ENCODE measurements around the gene SURF2. TPM values are rescaled to one million over a fixed set of nuclear protein-coding genes. Genes with fewer than 3 reads are reported as not detected.
A peak's percentile ranks its signal among the peaks of the same experiment; 100 is the strongest.

The SURF2 gene
- total and polyA plus RNA-seq, 9 of the 15 experiments (the other 6 are each of a cell fraction or from before 2014, with no cell fraction given) = 5.5 to 82.5 (median 21.3) TPM

- TF ChIP-seq DNMT1 (IDR thresholded peaks at IDR 0.05) (no peak), NFE2L1 (tag; IDR thresholded peaks at IDR 0.05; ENCODE audit: borderline replicate concordance, low read depth) (no peak), E2F6 (IDR thresholded peaks at IDR 0.05; ENCODE audit: borderline replicate concordance in 1 of 2, extremely low read depth in 1 of 2, insufficient read depth in 1 of 2, insufficient read length in 1 of 2, low read depth in 1 of 2, low read length in 1 of 2, poor library complexity in 1 of 2, severe bottlenecking in 1 of 2) (peak in 1 of 2 experiments; percentile 52), JUNB (CRISPR knock-in tag; conservative IDR thresholded peaks at IDR 0.05) (no peak), RCOR1 (IDR thresholded peaks at IDR 0.05; ENCODE audit: borderline replicate concordance in 1 of 2, low read depth in 2 of 2, low read length in 2 of 2) (no peak), ZBTB34 (CRISPR knock-in tag; IDR thresholded peaks at IDR 0.05) (no peak), ZNF384 (IDR thresholded peaks at IDR 0.05; ENCODE audit: low read depth, low read length) (no peak), RBM14 (IDR thresholded peaks at IDR 0.05; ENCODE audit: borderline replicate concordance, insufficient read depth, low read depth, low read length) (no peak), MYBL2 (IDR thresholded peaks at IDR 0.05; ENCODE audit: low read depth) (no peak), MYBL2 (CRISPR knock-in tag; IDR thresholded peaks at IDR 0.05; ENCODE audit: borderline replicate concordance) (no peak), TAF1 (IDR thresholded peaks at IDR 0.05; ENCODE audit: control insufficient read depth, extremely low read depth, insufficient read depth, low read length, severe bottlenecking) (peak; percentile 85), CSDE1 (IDR thresholded peaks at IDR 0.05) (no peak), USF1 (CRISPR knock-in tag; IDR thresholded peaks at IDR 0.05) (peak; percentile 50; the same call in 1 of the 2 replicates), HDAC2 (IDR thresholded peaks at IDR 0.05) (0 out of 2 replicates have a peak, but pooled peaks have one; percentile 25), E2F4 (CRISPR knock-in tag; IDR thresholded peaks at IDR 0.05; ENCODE audit: low read depth) (no peak), ZNF316 (IDR thresholded peaks at IDR 0.05) (no peak), TEAD1 (CRISPR knock-in tag; IDR thresholded peaks at IDR 0.05) (no peak), PTTG1 (tag; IDR thresholded peaks at IDR 0.05; ENCODE audit: low read depth) (no peak), ARID1B (IDR thresholded peaks at IDR 0.05) (no peak), PREB (CRISPR knock-in tag; IDR thresholded peaks at IDR 0.05) (no peak), GTF2F1 (IDR thresholded peaks at IDR 0.05; ENCODE audit: low read depth, low read length) (no peak), NCOA4 (IDR thresholded peaks at IDR 0.05; ENCODE audit: partially characterized antibody) (no peak)
These were observed at the start of gene SURF2, which contains the start of gene SURF1 (continued) for GRCh38 chr9:133356391-133357091.
